CD14-positive monocyte (primary cell): ENCODE data around the gene ADRA2C. TPM values are rescaled to one million over a fixed set of nuclear protein-coding genes. Genes with fewer than 3 reads are reported as not detected.

Experiments used
- DNase-seq, 3 donors: peaks; one replicate each; pipeline ENCODE4 v3.0.0-alpha.2; 2011 to 2022
- H2AFZ ChIP-seq: 2 replicates; pipeline ENCODE4 v1.6.0; 2012; ENCODE audit warnings: mild to moderate bottlenecking, low read depth, low read length, inconsistent platforms; ENCODE audit not compliant: insufficient read depth, poor library complexity, severe bottlenecking
- H3K27ac ChIP-seq, 2 donors: 1 replicate in 1 of 2; 2 replicates in 1 of 2; pipeline ENCODE4 v1.5.1; 2012 to 2013; ENCODE audit warnings: low read length in 2 of 2, control low read depth in 1 of 2, inconsistent platforms in 1 of 2, low read depth in 1 of 2, mild to moderate bottlenecking in 1 of 2
- H3K27me3 ChIP-seq, 2 donors: one replicate each; pipeline versions ENCODE4 v1.6.0 to v1.6.1; 2011 to 2013; ENCODE audit warnings: low read length in 2 of 2; ENCODE audit not compliant: control insufficient read depth in 2 of 2, insufficient read depth in 2 of 2
- H3K36me3 ChIP-seq, 2 donors: replicated peaks in 1 of 2; 1 replicate in 1 of 2; 2 replicates in 1 of 2; pipeline versions ENCODE4 v1.5.1 to v1.6.1; 2012 to 2013; ENCODE audit warnings: low read length in 2 of 2, control low read depth in 1 of 2, inconsistent platforms in 1 of 2, mild to moderate bottlenecking in 1 of 2; ENCODE audit not compliant: insufficient read depth in 2 of 2, control insufficient read depth in 1 of 2
- H3K4me1 ChIP-seq, 2 donors: 1 replicate in 1 of 2; 2 replicates in 1 of 2; pipeline versions ENCODE4 v1.5.1 to v1.6.1; 2012 to 2013; ENCODE audit warnings: low read length in 2 of 2, control low read depth in 1 of 2, inconsistent platforms in 1 of 2, mild to moderate bottlenecking in 1 of 2, moderate library complexity in 1 of 2; ENCODE audit not compliant: insufficient read depth in 2 of 2, control insufficient read depth in 1 of 2
- H3K4me2 ChIP-seq: replicated peaks from 2 replicates; pipeline ENCODE3; 2012; ENCODE audit warnings: low read length, moderate library complexity, mild to moderate bottlenecking; ENCODE audit not compliant: poor library complexity, severe bottlenecking; ENCODE audit errors: extremely low read depth
- H3K4me3 ChIP-seq, 3 experiments: fragments of 200-600 bp in 1 of 3; sonication (generic) in 1 of 3; replicated peaks in 1 of 3; 1 replicate in 2 of 3; 2 replicates in 1 of 3; pipeline ENCODE4 v1.5.1; 2011 to 2013; ENCODE audit warnings: low read length in 3 of 3, mild to moderate bottlenecking in 3 of 3, control low read depth in 2 of 3, low read depth in 2 of 3, inconsistent platforms in 1 of 3, moderate library complexity in 1 of 3
- H3K79me2 ChIP-seq: 2 replicates; pipeline ENCODE4 v1.6.0; 2012; ENCODE audit warnings: mild to moderate bottlenecking, control low read depth, inconsistent platforms, low read length, moderate library complexity; ENCODE audit not compliant: insufficient read depth
- H3K9ac ChIP-seq: 2 replicates; pipeline ENCODE4 v1.6.0; 2017; ENCODE audit warnings: low read length, mild to moderate bottlenecking; ENCODE audit not compliant: insufficient read depth, poor library complexity, severe bottlenecking
- H3K9me3 ChIP-seq, 2 donors: replicated peaks in 1 of 2; 1 replicate in 1 of 2; 2 replicates in 1 of 2; pipeline versions ENCODE4 v1.5.1 to v1.6.1; 2012 to 2013; ENCODE audit warnings: low read length in 2 of 2, control low read depth in 1 of 2; ENCODE audit not compliant: control insufficient read depth in 1 of 2, insufficient read depth in 1 of 2
- H4K20me1 ChIP-seq: 2 replicates; pipeline ENCODE4 v1.6.0; 2012; ENCODE audit warnings: mild to moderate bottlenecking, low read length, control low read depth, moderate library complexity; ENCODE audit not compliant: insufficient read depth
- H3K27ac Mint-ChIP-seq, 7 donors: one replicate each; pipeline ENCODE4 v1.8.0; 2020; ENCODE audit warnings: mild to moderate bottlenecking in 7 of 7, mixed read lengths in 7 of 7, moderate library complexity in 6 of 7, inconsistent platforms in 2 of 7
- H3K27me3 Mint-ChIP-seq, 3 donors: one replicate each; pipeline ENCODE4 v1.8.0; 2021 to 2022; ENCODE audit warnings: low read depth in 3 of 3, mild to moderate bottlenecking in 3 of 3, mixed read lengths in 3 of 3, moderate library complexity in 3 of 3, inconsistent platforms in 1 of 3
- H3K36me3 Mint-ChIP-seq, 2 donors: one replicate each; pipeline ENCODE4 v1.8.0; 2020; ENCODE audit warnings: mixed read lengths in 2 of 2, inconsistent platforms in 1 of 2, mild to moderate bottlenecking in 1 of 2
- H3K4me1 Mint-ChIP-seq: one replicate; pipeline ENCODE4 v1.8.0; 2020; ENCODE audit warnings: mild to moderate bottlenecking, mixed read lengths
- H3K4me3 Mint-ChIP-seq, 2 donors: one replicate each; pipeline ENCODE4 v1.8.0; 2020; ENCODE audit warnings: mild to moderate bottlenecking in 2 of 2, mixed read lengths in 2 of 2, moderate library complexity in 1 of 2
- H3K9me3 Mint-ChIP-seq, 7 donors: one replicate each; pipeline ENCODE4 v1.8.0; 2020 to 2022; ENCODE audit warnings: mixed read lengths in 7 of 7, mild to moderate bottlenecking in 6 of 7, moderate library complexity in 6 of 7, inconsistent platforms in 2 of 7
- WGBS: methylation state at CpG from one replicate; pipeline ENCODE4 v1.1.5; 2013; ENCODE audit warnings: missing lambda C conversion rate; ENCODE audit not compliant: insufficient coverage; 5-methylcytosine and 5-hydroxymethylcytosine counted together
- intact Hi-C, 2 donors: fragments of 100-400 bp; cut with micrococcal nuclease; formaldehyde crosslinking; loops; one replicate each; pipeline versions ENCODE4 v1.15.0 to v1.15.1; 2023
- polyA plus RNA-seq, 3 donors: library from polyadenylated mRNA; depleted of rRNA in 1 of 3; unstranded in 2 of 3; stranded (reverse) in 1 of 3; fragments of 300-500 nt in 2 of 3; fragments of >200 nt in 1 of 3; fragmentation: Illumina TruSeq in 2 of 3; gene quantifications; 1 replicate in 2 of 3; 2 replicates in 1 of 3; pipeline ENCODE4 v1.2.3, GENCODE V29; 2012 to 2021
- TF ChIP-seq, protein P1 (sequence below): fragments of 200-600 bp; IDR thresholded peaks from one replicate; pipeline ENCODE4 v1.8.0; 2022; ENCODE audit warnings: antibody characterized with exemption, mild to moderate bottlenecking

Gene ADRA2C
- polyA plus RNA-seq, 3 donors = not detected

GRCh38 chr4:3739577-3739976 lies 26.6 kb upstream of the ADRA2C start:
- intact Hi-C loops = no loop called here
- TF ChIP-seq, protein P1, sequence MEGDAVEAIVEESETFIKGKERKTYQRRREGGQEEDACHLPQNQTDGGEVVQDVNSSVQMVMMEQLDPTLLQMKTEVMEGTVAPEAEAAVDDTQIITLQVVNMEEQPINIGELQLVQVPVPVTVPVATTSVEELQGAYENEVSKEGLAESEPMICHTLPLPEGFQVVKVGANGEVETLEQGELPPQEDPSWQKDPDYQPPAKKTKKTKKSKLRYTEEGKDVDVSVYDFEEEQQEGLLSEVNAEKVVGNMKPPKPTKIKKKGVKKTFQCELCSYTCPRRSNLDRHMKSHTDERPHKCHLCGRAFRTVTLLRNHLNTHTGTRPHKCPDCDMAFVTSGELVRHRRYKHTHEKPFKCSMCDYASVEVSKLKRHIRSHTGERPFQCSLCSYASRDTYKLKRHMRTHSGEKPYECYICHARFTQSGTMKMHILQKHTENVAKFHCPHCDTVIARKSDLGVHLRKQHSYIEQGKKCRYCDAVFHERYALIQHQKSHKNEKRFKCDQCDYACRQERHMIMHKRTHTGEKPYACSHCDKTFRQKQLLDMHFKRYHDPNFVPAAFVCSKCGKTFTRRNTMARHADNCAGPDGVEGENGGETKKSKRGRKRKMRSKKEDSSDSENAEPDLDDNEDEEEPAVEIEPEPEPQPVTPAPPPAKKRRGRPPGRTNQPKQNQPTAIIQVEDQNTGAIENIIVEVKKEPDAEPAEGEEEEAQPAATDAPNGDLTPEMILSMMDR = no peak

DNA sequence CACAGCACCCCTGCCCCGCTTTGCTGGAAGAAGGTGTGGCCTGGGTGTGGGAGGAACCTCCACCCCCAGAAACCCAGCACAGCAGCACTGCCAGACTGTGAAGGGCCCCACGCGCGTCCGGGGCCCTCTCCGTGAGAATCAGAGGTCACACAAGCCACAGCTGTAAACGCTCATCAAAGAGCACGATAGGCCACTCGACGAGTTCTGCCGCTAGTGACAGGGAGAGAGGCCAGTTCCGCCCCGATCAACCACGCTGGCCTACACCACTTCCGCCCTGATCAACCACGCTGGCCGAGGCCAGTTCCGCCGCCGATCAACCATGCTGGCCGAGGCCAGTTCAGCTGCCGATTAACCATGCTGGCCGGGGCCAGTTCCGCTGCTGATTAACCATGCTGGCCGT lies 25.9 kb upstream of the ADRA2C start:
- H3K4me3 Mint-ChIP-seq = no peak overlapping the region
- Histone ChIP-seq H3K4me3 (no peak overlapping the region), H3K27me3 (peaks cover 0 to 18% of the 10 kb centered on the region in 2 donors), H3K9ac (no peak overlapping the region), H3K36me3 (no peaks in the 10 kb centered on the region), H4K20me1 (no peaks in the 10 kb centered on the region), H3K4me2 (no peak overlapping the region), H3K4me1 (no peaks in the 10 kb centered on the region), H3K27ac (no peak overlapping the region), H3K9me3 (peaks cover 4 to 9% of the 10 kb centered on the region in 2 donors), H2AFZ (no peak overlapping the region), H3K79me2 (no peaks in the 10 kb centered on the region)
- DNase-seq = no peak
- H3K27me3 Mint-ChIP-seq = peaks cover 31 to 37% (median 37%) of the 10 kb centered on the region in 3 donors
- no peaks in the 10 kb centered on the region for H3K36me3 Mint-ChIP-seq
- TF ChIP-seq, protein P1 = no peak
- 78% methylated on average over 25 of the region's 25 CpGs for WGBS
- H3K27ac Mint-ChIP-seq = no peak overlapping the region
- H3K4me1 Mint-ChIP-seq = no peaks in the 10 kb centered on the region
- intact Hi-C loops = no loop called here
- peaks cover 6 to 14% (median 12%) of the 10 kb centered on the region in 7 donors for H3K9me3 Mint-ChIP-seq

More at GRCh38 chr4:3739577-3739976, 26.6 kb upstream of the ADRA2C start:
- Mint-ChIP-seq H3K4me3 (no peak overlapping the region), H3K9me3 (peaks cover 6 to 14% (median 12%) of the 10 kb centered on the region in 7 donors), H3K36me3 (no peaks in the 10 kb centered on the region), H3K4me1 (no peaks in the 10 kb centered on the region), H3K27me3 (peaks cover 24 to 30% (median 30%) of the 10 kb centered on the region in 3 donors), H3K27ac (no peak overlapping the region)
- Histone ChIP-seq H3K27me3 (peaks cover 0 to 11% of the 10 kb centered on the region in 2 donors), H2AFZ (no peak overlapping the region), H3K9ac (no peak overlapping the region), H3K27ac (no peak overlapping the region), H3K79me2 (no peaks in the 10 kb centered on the region), H3K4me1 (no peaks in the 10 kb centered on the region), H3K4me3 (no peak overlapping the region), H4K20me1 (no peaks in the 10 kb centered on the region), H3K36me3 (no peaks in the 10 kb centered on the region), H3K9me3 (peaks cover 4 to 9% of the 10 kb centered on the region in 2 donors), H3K4me2 (no peak overlapping the region)
- 92% methylated on average over 13 of the region's 13 CpGs for WGBS
- DNase-seq = no peak
